H1 (cell line): ENCODE results near the gene PTRH1. TPM values are rescaled to one million over a fixed set of nuclear protein-coding genes. Genes with fewer than 3 reads are reported as not detected.

Experiments used
- CTCF ChIA-PET: fragments of 300-600 bp; sonication (Branson Sonifier 250); formaldehyde crosslinking; loops from one replicate; lab custom pipeline; 2021; ENCODE audit not compliant: partially characterized antibody; lab: Charles Lee
- POLR2A ChIA-PET: fragments of 300-600 bp; sonication (Branson Sonifier 250); formaldehyde crosslinking; loops from one replicate; lab custom pipeline; 2021; ENCODE audit warnings: inconsistent platforms; ENCODE audit not compliant: partially characterized antibody; lab: Charles Lee
- DNase-seq, 2 experiments: peaks; one replicate each; pipeline versions ENCODE4 v3.0.0 to v3.0.0-alpha.2; 2010 to 2022; ENCODE audit warnings: low spot score in 2 of 2, low read depth in 1 of 2, mixed read lengths in 1 of 2
- FAIRE-seq: peaks from 2 replicates; lab custom pipeline; 2011; peaks lifted over from hg19 to GRCh38; lab: Jason Lieb, UNC
- H2AFZ ChIP-seq: 2 replicates; pipeline ENCODE4 v1.8.1; 2012; ENCODE audit warnings: low read length, inconsistent platforms
- H2AK5ac ChIP-seq: 2 replicates; pipeline ENCODE4 v1.6.1; 2013; ENCODE audit warnings: low read depth, low read length
- H2BK120ac ChIP-seq: replicated peaks from 2 replicates; pipeline ENCODE3; 2013; ENCODE audit warnings: low read depth, low read length, inconsistent platforms
- H2BK12ac ChIP-seq: 2 replicates; pipeline ENCODE4 v1.6.1; 2013; ENCODE audit warnings: low read depth, low read length
- H2BK15ac ChIP-seq: 2 replicates; pipeline ENCODE4 v1.6.1; 2013; ENCODE audit warnings: low read length
- H2BK20ac ChIP-seq: 2 replicates; pipeline ENCODE4 v1.6.1; 2013; ENCODE audit warnings: low read length
- H2BK5ac ChIP-seq: 2 replicates; pipeline ENCODE4 v1.6.1; 2013; ENCODE audit warnings: low read depth, low read length
- H3K14ac ChIP-seq: 2 replicates; pipeline ENCODE4 v1.6.1; 2013; ENCODE audit warnings: inconsistent platforms; ENCODE audit not compliant: insufficient read length
- H3K18ac ChIP-seq: 2 replicates; pipeline ENCODE4 v1.6.1; 2013; ENCODE audit warnings: low read length; ENCODE audit errors: extremely low read depth
- H3K23ac ChIP-seq: 2 replicates; pipeline ENCODE4 v1.6.1; 2013; ENCODE audit warnings: inconsistent platforms; ENCODE audit not compliant: insufficient read length
- H3K23me2 ChIP-seq: 2 replicates; pipeline ENCODE4 v1.6.1; 2013; ENCODE audit warnings: low read depth, low read length
- H3K27ac ChIP-seq: 2 replicates; pipeline ENCODE4 v1.6.1; 2011; ENCODE audit warnings: low read depth, low read length, inconsistent platforms
- H3K27me3 ChIP-seq, 4 experiments: replicated peaks in 1 of 4; 1 replicate in 1 of 4; 2 replicates in 3 of 4; pipeline versions ENCODE4 v1.6.1 to v1.8.1; 2011 to 2013; ENCODE audit warnings: low read length in 3 of 4, mild to moderate bottlenecking in 3 of 4, inconsistent platforms in 2 of 4, mixed read lengths in 2 of 4, moderate library complexity in 1 of 4; ENCODE audit not compliant: control insufficient read depth in 3 of 4, insufficient read depth in 3 of 4; ENCODE audit errors: extremely low read depth in 1 of 4
- H3K36me3 ChIP-seq, 4 experiments: 2 replicates each; pipeline versions ENCODE4 v1.6.1 to v1.8.1; 2011 to 2013; ENCODE audit warnings: mild to moderate bottlenecking in 4 of 4, low read length in 3 of 4, moderate library complexity in 2 of 4, control low read depth in 1 of 4, inconsistent platforms in 1 of 4; ENCODE audit not compliant: insufficient read depth in 4 of 4, control insufficient read depth in 2 of 4
- H3K4ac ChIP-seq: replicated peaks from 2 replicates; pipeline ENCODE3; 2013; ENCODE audit warnings: low read length, low read depth, mixed read lengths, inconsistent platforms; ENCODE audit not compliant: insufficient read length
- H3K4me1 ChIP-seq, 4 experiments: replicated peaks in 1 of 4; 1 replicate in 1 of 4; 2 replicates in 3 of 4; pipeline versions ENCODE4 v1.6.1 to v1.8.1; 2011 to 2013; ENCODE audit warnings: low read length in 3 of 4, inconsistent platforms in 2 of 4, mixed read lengths in 1 of 4; ENCODE audit not compliant: insufficient read depth in 4 of 4, control insufficient read depth in 3 of 4
- H3K4me2 ChIP-seq, 2 experiments: 2 replicates each; pipeline versions ENCODE4 v1.6.1 to v1.8.1; 2011 to 2013; ENCODE audit warnings: low read depth in 2 of 2, low read length in 2 of 2, control low read depth in 1 of 2, inconsistent platforms in 1 of 2, mild to moderate bottlenecking in 1 of 2; ENCODE audit not compliant: insufficient read depth in 1 of 2
- H3K4me3 ChIP-seq, 4 experiments: fragments of 200-600, 300-600 bp in 1 of 4; sonication (generic), shearing (Covaris generic), sonication (Bioruptor Twin) in 1 of 4; 2 replicates each; pipeline versions ENCODE4 v1.5.1 to v1.8.1; 2011 to 2016; ENCODE audit warnings: low read length in 4 of 4, low read depth in 3 of 4, control low read depth in 2 of 4, inconsistent platforms in 2 of 4, mild to moderate bottlenecking in 2 of 4, mixed read lengths in 1 of 4, moderate library complexity in 1 of 4; ENCODE audit not compliant: insufficient read depth in 2 of 4; ENCODE audit errors: extremely low read depth in 1 of 4
- H3K56ac ChIP-seq: replicated peaks from 2 replicates; pipeline ENCODE3; 2013; ENCODE audit warnings: low read depth, mild to moderate bottlenecking, mixed read lengths, low read length, inconsistent platforms; ENCODE audit not compliant: insufficient read length
- H3K79me1 ChIP-seq: 2 replicates; pipeline ENCODE4 v1.6.1; 2013; ENCODE audit warnings: low read depth, low read length, control low read depth
- H3K79me2 ChIP-seq, 2 experiments: 2 replicates each; pipeline versions ENCODE4 v1.6.1 to v1.8.1; 2012 to 2013; ENCODE audit warnings: low read length in 2 of 2, mild to moderate bottlenecking in 2 of 2, inconsistent platforms in 1 of 2; ENCODE audit not compliant: insufficient read depth in 2 of 2, control insufficient read depth in 1 of 2
- H3K9ac ChIP-seq, 4 experiments: replicated peaks in 1 of 4; 1 replicate in 1 of 4; 2 replicates in 3 of 4; pipeline versions ENCODE4 v1.6.1 to v1.8.1; 2011 to 2013; ENCODE audit warnings: low read depth in 3 of 4, low read length in 3 of 4, control low read depth in 2 of 4, mild to moderate bottlenecking in 2 of 4, moderate library complexity in 2 of 4, inconsistent platforms in 1 of 4; ENCODE audit errors: extremely low read depth in 1 of 4
- H3K9me3 ChIP-seq, 2 experiments: 2 replicates each; pipeline versions ENCODE4 v1.6.1 to v1.8.1; 2012 to 2013; ENCODE audit warnings: mild to moderate bottlenecking in 2 of 2, moderate library complexity in 2 of 2, control low read depth in 1 of 2, inconsistent platforms in 1 of 2, low read depth in 1 of 2, low read length in 1 of 2, mixed read lengths in 1 of 2; ENCODE audit not compliant: insufficient read depth in 2 of 2
- H4K20me1 ChIP-seq, 2 experiments: replicated peaks in 1 of 2; 2 replicates each; pipeline versions ENCODE3 to v1.8.1; 2011 to 2013; ENCODE audit warnings: inconsistent platforms in 2 of 2, low read length in 2 of 2, mild to moderate bottlenecking in 1 of 2; ENCODE audit not compliant: insufficient read depth in 2 of 2, control insufficient read depth in 1 of 2
- H4K5ac ChIP-seq: 2 replicates; pipeline ENCODE4 v1.6.1; 2013; ENCODE audit warnings: low read length, low read depth, mixed read lengths, inconsistent platforms; ENCODE audit not compliant: insufficient read length
- H4K8ac ChIP-seq: 2 replicates; pipeline ENCODE4 v1.8.0; 2013; ENCODE audit warnings: mild to moderate bottlenecking, moderate library complexity, low read length, inconsistent platforms; ENCODE audit not compliant: insufficient read depth; ENCODE audit errors: extremely low read depth
- H4K91ac ChIP-seq: replicated peaks from 2 replicates; pipeline ENCODE3; 2013; ENCODE audit warnings: low read length, mixed read lengths, inconsistent platforms; ENCODE audit not compliant: insufficient read length
- ATF2 ChIP-seq: IDR thresholded peaks from 2 replicates; pipeline ENCODE4 v1.6.1; 2012; ENCODE audit warnings: low read length, inconsistent platforms
- KDM4A ChIP-seq: IDR thresholded peaks from one replicate; pipeline ENCODE4 v1.7.1; 2012; ENCODE audit warnings: low read depth, mild to moderate bottlenecking, moderate library complexity, low read length, inconsistent platforms; ENCODE audit not compliant: severe bottlenecking
- RBBP5 ChIP-seq: IDR thresholded peaks from 2 replicates; pipeline ENCODE4 v1.7.1; 2012; ENCODE audit warnings: low read depth, mild to moderate bottlenecking, inconsistent platforms, low read length, moderate library complexity, borderline replicate concordance
- RFX5 ChIP-seq: IDR thresholded peaks from 2 replicates; pipeline ENCODE4 v1.6.1; 2011; ENCODE audit warnings: low read depth, low read length, improper control_type of control experiment, borderline replicate concordance
- RXRA ChIP-seq: IDR thresholded peaks from 2 replicates; pipeline ENCODE4 v1.6.1; 2011; ENCODE audit warnings: low read depth, mild to moderate bottlenecking, low read length, moderate library complexity; ENCODE audit not compliant: insufficient read depth
- SIX5 ChIP-seq: IDR thresholded peaks from 2 replicates; pipeline ENCODE4 v1.6.1; 2011; ENCODE audit warnings: mild to moderate bottlenecking, low read depth, low read length
- SP1 ChIP-seq: IDR thresholded peaks from 2 replicates; pipeline ENCODE4 v1.6.1; 2011; ENCODE audit warnings: low read depth, low read length
- SP2 ChIP-seq: IDR thresholded peaks from 2 replicates; pipeline ENCODE4 v1.6.1; 2012; ENCODE audit warnings: mild to moderate bottlenecking, low read length, inconsistent platforms
- SUZ12 ChIP-seq: fragments of 200-600 bp; sonication (generic); IDR thresholded peaks from 2 replicates; pipeline ENCODE4 v1.6.1; 2012; ENCODE audit warnings: mild to moderate bottlenecking, inconsistent platforms, low read length, moderate library complexity, mixed read lengths
- TAF1 ChIP-seq: IDR thresholded peaks from 2 replicates; pipeline ENCODE4 v1.6.1; 2011; ENCODE audit warnings: mild to moderate bottlenecking, low read depth, low read length
- WGBS, 2 experiments: shearing (Covaris generic) in 1 of 2; methylation state at CpG; one replicate each; pipeline versions ENCODE4 v1.1.6 to v1.1.7; 2013 to 2015; ENCODE audit warnings: low lambda C conversion rate in 2 of 2, mixed read lengths in 2 of 2, inconsistent platforms in 1 of 2, low coverage in 1 of 2, missing lambda C conversion rate in 1 of 2; ENCODE audit not compliant: insufficient replicate concordance in 2 of 2, insufficient coverage in 1 of 2, insufficient read length in 1 of 2; ENCODE audit errors: extremely low coverage in 1 of 2, missing lambda C conversion rate in 1 of 2; 5-methylcytosine and 5-hydroxymethylcytosine counted together
- polyA plus RNA-seq, 7 experiments: library from polyadenylated mRNA; depleted of rRNA in 3 of 7; stranded (reverse) in 5 of 7; unstranded in 2 of 7; fragments of >200 nt in 5 of 7; fragments of 200-250 nt in 2 of 7; gene quantifications; 1 replicate in 5 of 7; 2 replicates in 1 of 7; 4 replicates in 1 of 7; pipeline versions ENCODE4 v1.2.1 to v1.2.3, GENCODE V29; 2011 to 2013; ENCODE audit warnings: missing spikeins in 2 of 7, mixed read lengths in 2 of 7
- total RNA-seq: library from RNA; stranded (reverse); fragmentation: NEBNext Ultra II Directional; extraction: Animal tissue kit (Norgen Biotek cat#: 25700); gene quantifications from 2 replicates; pipeline ENCODE4 v1.2.1, GENCODE V29; 2021

Gene PTRH1
- total and polyA plus RNA-seq, 2 of the 8 experiments (the other 6 are each of a cell fraction or from before 2014, with no cell fraction given), result 11.1 to 19.8 TPM

DNA sequence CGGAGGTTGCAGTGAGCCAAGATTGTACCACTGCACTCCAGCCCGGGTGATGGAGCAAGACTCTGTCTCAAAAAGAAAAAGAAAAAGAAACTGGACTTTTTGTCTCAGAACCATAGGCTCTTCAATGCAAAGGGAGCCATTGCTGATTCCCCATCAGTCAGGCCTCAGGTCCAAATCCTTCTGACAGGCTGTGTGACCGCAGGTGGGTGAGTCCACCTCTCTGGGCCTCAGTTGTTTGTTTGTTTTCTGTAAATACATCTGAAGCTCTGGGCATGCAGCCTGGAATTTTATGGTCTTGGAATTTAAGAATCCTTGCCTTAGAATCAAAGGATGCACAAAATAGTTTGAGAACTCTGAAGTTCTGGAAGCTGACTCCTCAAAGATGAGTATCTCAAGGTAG is 40.8 kb upstream of the PTRH1 start:
- Histone ChIP-seq H3K4me3 (no peak overlapping the region), H3K56ac (no peak overlapping the region), H4K8ac (no peak overlapping the region), H3K23ac (no peak overlapping the region), H2BK15ac (no peak overlapping the region), H2BK120ac (no peak overlapping the region), H2BK5ac (no peak overlapping the region), H3K9me3 (no peaks in the 10 kb centered on the region), H3K36me3 (no peaks in the 10 kb centered on the region), H3K23me2 (peaks cover 13% of the 10 kb centered on the region; the same call in 1 of the 2 replicates), H3K4ac (no peak overlapping the region), H3K4me1 (peaks cover 0 to 4% (median 1%) of the 10 kb centered on the region in 4 experiments; a peak in 4 of 7 replicates), H2BK20ac (no peak overlapping the region), H4K20me1 (peaks cover 3 to 17% of the 10 kb centered on the region in 2 experiments), H3K4me2 (peak overlapping the region in 1 of 2 experiments; percentile 80; a peak in 1 of 4 replicates), H3K27me3 (peaks cover 0 to 16% (median 8%) of the 10 kb centered on the region in 4 experiments; a peak in 6 of 7 replicates), H4K5ac (no peak overlapping the region), H4K91ac (no peak overlapping the region), H3K79me2 (no peaks in the 10 kb centered on the region), H3K9ac (no peak overlapping the region), H3K14ac (no peak overlapping the region), H2AFZ (no peak overlapping the region), H3K18ac (no peak overlapping the region), H3K79me1 (no peaks in the 10 kb centered on the region), H2BK12ac (no peak overlapping the region), H3K27ac (no peak overlapping the region), H2AK5ac (no peak overlapping the region)
- 88% methylated on average over 3 of the region's 3 CpGs; no CpG with 5 or more reads in 1 of the 2 experiments for WGBS, 2 experiments
- FAIRE-seq (no peak), DNase-seq (no peak)
- ChIA-PET CTCF (interaction anchor here (0.6 to 3.5 kb wide), 5 partner anchors 9 to 1135 kb away, joined by 3 to 18 read pairs (median 3); partner anchors contain the start of gene SH2D3C), POLR2A (interaction anchor here (1.3 to 1.8 kb wide), 3 partner anchors 8 to 33 kb away, joined by 3 to 5 read pairs (median 4); no protein-coding TSS in a partner anchor)
- TF ChIP-seq SP1 (no peak), SP2 (no peak), RFX5 (no peak), KDM4A (no peak), RBBP5 (no peak), ATF2 (no peak), SUZ12 (no peak), TAF1 (no peak), SIX5 (no peak), RXRA (no peak)
